ENCODE measurements around the gene PKD1L1.
"Not testable (repeated sequence)": the region's sequence is repeated elsewhere in the genome, so short reads cannot be mapped to it uniquely, and the experiment has no call there.

Gene PKD1L1, protein sequence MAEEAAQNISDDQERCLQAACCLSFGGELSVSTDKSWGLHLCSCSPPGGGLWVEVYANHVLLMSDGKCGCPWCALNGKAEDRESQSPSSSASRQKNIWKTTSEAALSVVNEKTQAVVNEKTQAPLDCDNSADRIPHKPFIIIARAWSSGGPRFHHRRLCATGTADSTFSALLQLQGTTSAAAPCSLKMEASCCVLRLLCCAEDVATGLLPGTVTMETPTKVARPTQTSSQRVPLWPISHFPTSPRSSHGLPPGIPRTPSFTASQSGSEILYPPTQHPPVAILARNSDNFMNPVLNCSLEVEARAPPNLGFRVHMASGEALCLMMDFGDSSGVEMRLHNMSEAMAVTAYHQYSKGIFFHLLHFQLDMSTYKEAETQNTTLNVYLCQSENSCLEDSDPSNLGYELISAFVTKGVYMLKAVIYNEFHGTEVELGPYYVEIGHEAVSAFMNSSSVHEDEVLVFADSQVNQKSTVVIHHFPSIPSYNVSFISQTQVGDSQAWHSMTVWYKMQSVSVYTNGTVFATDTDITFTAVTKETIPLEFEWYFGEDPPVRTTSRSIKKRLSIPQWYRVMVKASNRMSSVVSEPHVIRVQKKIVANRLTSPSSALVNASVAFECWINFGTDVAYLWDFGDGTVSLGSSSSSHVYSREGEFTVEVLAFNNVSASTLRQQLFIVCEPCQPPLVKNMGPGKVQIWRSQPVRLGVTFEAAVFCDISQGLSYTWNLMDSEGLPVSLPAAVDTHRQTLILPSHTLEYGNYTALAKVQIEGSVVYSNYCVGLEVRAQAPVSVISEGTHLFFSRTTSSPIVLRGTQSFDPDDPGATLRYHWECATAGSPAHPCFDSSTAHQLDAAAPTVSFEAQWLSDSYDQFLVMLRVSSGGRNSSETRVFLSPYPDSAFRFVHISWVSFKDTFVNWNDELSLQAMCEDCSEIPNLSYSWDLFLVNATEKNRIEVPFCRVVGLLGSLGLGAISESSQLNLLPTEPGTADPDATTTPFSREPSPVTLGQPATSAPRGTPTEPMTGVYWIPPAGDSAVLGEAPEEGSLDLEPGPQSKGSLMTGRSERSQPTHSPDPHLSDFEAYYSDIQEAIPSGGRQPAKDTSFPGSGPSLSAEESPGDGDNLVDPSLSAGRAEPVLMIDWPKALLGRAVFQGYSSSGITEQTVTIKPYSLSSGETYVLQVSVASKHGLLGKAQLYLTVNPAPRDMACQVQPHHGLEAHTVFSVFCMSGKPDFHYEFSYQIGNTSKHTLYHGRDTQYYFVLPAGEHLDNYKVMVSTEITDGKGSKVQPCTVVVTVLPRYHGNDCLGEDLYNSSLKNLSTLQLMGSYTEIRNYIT (N-terminal part only)

DNA sequence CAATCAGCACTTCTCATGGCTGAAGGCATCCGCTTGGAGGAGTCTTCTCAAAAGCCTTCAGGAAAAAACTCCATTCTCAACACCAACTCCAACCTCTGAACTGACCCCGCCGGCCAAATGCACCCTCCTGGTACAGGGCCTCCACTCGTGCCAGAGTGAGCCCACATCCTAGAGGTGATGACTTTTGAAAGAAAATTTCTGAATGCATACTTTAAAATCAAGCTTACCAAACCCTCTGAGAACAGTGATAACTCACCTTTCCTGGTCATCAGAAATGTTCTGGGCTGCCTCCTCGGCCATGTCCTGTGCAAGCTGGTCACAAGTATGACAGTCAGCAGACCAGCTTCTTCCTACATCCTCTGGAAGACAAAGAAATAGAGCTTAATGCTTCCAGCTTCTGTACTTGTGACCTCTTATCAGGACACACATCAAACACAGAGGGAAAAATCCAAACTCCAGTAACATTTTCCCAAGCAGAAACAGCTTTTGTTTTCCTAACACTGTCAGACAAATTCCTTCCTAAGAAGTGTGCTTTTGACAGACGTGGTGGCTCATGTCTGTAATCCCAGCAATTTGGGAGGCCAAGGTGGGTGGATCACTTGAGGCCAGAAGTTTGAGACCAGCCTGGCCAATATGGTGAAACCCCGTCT, at the start of gene PKD1L1:
PKD1L1 (minus strand) TSS at position 326 of the 650 bp plus-strand sequence; CDS start at position 300, 26 bp downstream.
- no peak for DNase-seq

DNA sequence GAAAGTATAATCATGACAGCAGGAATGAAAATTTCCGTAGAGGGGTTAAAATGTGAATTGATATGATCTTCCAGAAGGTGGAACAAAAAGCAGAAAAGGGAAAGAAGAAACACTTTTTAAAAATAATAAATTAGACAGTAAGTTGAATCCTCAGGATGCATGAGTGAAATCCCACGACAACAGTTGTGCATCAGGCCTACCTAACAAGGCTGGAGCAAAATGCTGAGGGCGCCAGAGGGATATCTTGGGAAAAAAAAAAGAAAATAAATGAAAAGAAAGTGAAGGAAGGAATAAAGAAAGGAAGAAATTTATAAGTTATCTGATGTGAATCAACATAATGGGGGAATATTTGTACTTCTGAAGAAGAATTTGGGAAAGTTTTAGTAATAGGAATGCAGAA, 44.2 kb upstream of the PKD1L1 start:
- no peak for DNase-seq

DNA sequence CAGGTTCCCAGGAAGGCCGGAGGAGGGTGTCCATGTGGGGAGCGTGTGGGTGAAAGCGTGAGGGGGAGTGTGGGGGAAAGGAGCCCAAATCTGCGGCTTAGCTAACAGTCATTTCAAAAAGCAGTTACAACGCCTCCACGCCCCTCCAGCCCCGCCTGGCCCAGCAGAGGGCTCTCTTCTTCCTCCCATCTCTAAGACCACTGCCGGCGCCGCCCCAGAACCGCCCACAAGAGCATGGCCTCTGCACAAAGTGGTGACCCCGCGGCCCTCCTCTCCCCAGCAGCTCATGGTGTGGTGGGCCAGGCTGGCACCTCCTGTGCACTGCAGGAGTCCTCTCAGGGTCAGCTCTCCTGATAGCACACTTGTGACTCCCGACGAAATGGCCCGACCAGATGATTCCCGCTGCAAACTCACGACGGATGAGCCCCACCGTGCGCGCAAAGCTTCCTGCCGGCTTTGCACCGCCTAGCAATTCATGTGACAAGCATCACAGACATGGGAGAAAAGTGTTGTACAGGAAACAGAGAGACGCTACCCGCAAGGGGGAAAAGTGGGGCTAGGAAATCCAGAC, 43.6 kb upstream of the PKD1L1 start:
- peak; percentile 86 for DNase-seq

DNA sequence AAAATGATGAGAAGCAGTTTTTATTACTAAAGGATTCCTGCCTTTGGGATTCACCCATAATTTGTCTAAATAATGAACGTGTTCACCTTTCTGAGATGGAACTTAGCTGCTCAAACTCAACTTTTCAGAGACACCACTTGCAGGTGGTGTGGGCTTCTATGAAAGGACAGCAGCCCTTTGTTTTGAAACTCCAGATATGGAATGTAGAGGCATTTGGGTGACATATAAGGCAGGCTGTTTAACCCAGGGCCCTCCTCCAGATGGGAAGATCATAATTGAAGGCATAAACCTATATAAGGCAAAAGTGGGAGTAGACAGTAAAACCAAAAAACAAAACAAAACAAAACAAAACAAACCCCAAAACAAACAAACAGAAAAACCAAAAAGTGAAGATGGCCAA, 43.0 kb upstream of the PKD1L1 start:
- DNase-seq, result no peak

DNA sequence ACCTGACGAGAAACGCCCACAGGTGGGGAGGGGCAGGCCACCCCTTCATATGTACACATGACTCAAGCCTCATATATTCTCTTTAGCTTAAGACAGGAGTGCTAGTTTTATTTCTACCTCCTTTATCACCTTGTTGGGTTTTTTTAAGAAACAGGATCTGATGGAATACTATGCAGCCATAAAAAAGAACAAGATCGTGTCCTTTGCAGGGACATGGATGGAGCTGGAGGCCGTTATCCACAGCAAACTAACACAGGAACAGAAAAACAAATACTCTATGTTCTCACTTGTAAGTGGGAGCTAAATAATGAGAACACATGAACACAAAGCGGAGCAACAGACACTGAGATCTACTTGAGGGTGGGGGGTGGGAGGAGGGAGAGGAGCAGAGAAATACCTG, 42.3 kb upstream of the PKD1L1 start:
- DNase-seq, result no peak

DNA sequence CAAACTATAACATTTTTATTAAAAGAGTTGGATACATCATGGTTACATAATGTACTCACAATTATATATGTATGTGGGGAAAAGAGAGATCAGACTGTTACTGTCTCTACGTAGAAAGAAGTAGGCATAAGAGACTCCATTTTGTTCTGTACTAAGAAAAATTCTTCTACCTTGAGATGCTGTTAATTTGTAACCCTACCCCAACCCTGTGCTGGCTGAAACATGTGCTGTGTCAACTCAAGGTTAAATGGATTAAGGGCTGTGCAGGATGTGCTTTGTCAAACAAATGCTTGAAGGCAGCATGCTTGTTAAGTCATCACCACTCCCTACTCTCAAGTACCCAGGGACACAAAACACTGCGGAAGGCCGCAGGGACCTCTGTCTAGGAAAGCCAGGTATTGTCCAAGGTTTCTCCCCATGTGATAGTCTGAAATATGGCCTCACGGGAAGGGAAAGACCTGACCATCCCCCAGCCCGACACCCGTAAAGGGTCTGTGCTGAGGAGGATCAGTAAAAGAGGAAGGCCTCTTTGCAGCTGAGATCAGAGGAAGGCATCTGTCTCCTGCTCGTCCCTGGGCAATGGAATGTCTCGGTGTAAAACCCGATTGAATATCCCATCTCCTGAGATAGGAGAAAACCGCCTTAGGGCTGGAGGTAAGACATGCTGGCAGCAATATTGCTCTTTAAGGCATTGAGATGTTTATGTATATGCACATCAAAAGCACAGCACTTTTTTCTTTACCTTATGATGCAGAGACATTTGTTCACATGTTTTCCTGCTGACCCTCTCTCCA, 41.5 kb upstream of the PKD1L1 start:
- DNase-seq, result not testable (repeated sequence)

DNA sequence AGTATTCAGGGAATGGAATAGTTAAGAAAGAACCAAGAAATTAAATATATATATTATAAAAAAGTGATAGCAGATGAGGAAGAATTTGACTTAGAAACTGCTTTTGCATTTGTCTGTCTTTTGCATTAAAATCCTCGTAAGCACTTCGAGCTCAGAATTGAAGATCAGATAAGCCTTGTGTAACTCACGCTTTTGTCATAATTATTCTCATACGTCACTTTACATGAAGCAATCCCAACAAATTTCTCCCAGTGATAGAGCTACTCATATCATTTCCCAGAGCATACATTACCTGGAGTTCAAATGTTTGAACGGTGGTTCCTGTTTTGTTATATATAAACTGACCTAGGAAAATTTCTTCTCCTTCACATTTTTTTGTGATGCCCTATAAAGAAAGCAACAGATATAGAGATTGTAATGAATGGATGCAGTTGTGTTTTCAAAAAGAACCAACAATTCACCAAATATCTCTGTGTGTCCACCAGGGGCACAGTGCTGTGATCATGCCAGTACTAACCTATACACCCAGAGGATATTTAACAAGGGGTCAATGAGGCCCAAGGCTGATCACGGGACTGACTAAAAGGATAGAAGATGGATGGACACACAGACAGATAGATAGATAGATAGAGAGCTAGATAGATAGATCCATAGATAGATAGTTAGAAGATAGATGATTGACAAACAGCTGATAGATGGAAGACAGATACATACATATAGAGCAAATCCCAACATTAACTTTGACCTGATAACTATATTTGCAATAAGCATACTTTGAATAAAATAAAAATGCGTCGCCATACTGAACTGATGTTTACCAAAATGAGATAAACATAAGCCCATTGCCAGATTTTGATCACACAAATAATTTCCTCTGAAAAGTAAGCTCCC, 40.5 kb upstream of the PKD1L1 start:
- DNase-seq, result no peak

DNA sequence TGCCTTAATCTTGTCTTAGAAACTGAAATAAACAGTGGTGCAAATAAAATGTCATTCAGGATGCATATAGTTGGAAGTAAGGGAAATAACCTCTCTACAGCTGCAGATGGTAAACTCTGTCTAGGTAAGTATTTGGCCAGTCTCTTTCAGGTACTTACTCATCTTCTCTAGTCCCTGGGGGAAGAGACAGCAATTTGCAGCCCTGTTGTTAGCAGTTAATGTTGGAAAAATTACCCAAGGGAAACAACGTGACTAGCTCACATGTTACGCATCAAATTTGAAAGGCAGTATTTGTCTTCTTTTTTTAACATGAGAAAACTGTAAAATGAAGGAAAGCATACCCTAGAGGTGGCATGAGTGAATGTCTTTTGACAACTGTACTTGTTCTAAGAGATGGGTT, 34.3 kb upstream of the PKD1L1 start:
- no peak for DNase-seq

DNA sequence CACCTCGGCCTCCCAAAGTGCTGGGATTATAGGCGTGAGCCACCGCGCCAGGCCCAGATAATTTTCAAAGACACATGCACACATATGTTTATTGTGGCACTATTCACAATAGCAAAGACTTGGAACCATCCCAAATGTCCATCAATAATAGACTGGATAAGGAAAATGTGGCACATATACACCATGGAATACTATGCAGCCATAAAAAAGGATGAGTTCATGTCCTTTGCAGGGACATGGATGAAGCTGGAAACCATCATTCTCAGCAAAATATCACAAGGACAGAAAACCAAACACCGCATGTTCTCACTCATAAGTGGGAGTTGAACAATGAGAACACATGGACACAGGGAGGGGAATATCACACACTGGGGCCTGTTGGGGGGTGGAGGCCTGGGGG, 32.4 kb upstream of the PKD1L1 start:
- DNase-seq, result not testable (repeated sequence)

DNA sequence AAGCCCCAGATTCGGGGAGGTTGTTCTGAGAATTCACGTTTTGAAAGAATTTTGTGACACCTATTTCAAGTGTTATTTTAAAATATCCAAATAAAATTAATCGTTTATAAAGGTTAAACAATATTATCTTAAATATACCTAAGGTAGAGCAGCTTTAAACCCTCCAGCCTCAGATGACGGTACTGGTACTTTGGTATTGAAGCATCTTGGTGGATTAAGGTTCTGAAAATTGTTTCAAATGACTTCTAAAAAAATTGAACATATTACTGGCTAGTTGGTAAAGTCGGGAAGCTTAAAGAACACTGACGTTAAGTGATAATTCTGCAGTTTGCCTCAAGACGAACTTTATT, 31.5 kb upstream of the PKD1L1 start:
- no peak for DNase-seq

DNA sequence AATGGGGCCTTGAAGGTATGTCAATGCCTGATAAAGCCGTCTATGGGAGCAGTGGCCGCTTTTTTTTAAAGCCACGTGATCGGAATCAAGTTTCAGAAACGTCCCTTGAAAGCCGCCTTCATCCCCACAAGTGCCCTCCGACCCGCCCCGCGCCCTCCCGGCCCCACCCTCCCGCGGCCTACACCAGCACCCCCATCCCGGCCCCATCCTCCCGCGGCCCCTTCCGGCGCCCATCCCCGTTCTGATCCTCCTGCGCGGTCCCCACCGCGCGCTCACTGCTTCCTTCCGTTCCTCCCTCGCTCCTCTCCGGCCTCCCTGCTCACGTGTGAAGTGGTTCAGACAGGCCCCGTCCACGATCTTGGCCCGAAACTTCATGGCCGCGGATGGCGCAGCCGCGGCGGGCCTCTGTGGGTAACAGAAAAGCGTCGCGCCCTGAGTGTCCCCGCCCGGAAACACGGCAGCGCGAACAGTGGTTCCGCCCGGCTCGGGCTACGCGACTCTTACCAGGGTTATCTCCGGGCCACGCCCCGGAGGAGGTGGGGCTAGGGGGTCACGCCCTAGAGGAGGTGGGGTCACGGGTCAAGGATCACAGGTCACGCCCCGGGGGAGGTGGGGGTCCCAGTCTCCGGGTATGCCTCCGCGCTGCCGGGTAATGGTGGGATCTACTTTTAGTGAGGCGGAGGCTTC, 31.0 kb upstream of the PKD1L1 start, which contains the start of gene HUS1:
HUS1 (minus strand) TSS at position 471 of the 687 bp plus-strand sequence; CDS start at position 375, 96 bp downstream.
- peak; percentile 97 for DNase-seq

DNA sequence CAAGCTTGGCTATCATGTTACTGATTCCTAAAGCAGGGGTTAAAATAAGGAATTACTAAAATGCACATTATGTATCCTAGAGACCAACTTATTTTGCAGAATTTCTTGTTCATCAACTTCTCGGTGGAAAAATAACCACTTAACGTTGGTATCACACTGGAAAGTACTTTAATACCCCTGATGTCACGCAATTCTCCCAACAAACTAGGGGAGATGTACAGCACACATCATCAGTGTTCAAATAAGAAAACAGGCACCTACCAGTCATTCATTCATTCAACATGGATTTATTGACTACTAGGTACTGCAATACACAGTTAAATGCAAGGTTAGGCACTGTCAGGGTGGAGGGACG, 30.5 kb upstream of the PKD1L1 start:
- no peak for DNase-seq

DNA sequence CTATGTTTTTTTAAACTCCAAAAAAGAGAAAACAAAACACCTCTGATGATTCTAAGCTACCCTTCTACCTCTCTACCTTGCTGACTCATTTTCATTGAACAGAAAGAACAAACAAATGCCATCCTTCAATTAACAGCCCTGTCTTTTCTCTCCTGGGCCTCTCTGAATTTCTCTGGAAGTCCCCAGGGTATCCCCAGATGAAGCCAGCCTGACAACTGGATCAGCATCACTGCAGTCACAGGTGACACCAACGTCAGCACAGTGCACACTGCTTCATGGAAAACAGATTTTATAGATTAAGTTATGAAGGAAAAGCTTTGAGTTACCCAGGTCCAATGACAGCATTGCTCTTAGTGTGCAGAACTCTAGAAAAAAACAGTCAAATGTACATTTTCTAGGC, 25.5 kb upstream of the PKD1L1 start:
- no peak for DNase-seq

DNA sequence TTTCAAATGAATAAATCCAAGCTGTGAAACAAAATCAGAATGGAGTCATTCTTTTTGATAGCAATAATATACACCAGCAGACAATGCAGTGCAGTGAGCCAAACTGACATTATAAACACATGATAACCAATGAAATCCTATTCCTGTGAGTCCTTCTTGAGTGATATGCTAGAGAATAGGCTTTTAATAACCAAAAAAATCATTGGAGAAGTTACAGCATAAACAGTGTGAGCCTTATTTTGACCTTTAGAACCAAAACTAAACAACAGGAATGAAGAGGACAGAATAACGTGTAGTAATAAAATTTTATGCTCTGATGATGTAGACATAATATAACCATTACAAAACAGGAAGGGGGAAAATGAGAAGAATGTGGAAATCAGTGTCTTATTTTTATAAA, 22.5 kb upstream of the PKD1L1 start:
- no peak for DNase-seq

DNA sequence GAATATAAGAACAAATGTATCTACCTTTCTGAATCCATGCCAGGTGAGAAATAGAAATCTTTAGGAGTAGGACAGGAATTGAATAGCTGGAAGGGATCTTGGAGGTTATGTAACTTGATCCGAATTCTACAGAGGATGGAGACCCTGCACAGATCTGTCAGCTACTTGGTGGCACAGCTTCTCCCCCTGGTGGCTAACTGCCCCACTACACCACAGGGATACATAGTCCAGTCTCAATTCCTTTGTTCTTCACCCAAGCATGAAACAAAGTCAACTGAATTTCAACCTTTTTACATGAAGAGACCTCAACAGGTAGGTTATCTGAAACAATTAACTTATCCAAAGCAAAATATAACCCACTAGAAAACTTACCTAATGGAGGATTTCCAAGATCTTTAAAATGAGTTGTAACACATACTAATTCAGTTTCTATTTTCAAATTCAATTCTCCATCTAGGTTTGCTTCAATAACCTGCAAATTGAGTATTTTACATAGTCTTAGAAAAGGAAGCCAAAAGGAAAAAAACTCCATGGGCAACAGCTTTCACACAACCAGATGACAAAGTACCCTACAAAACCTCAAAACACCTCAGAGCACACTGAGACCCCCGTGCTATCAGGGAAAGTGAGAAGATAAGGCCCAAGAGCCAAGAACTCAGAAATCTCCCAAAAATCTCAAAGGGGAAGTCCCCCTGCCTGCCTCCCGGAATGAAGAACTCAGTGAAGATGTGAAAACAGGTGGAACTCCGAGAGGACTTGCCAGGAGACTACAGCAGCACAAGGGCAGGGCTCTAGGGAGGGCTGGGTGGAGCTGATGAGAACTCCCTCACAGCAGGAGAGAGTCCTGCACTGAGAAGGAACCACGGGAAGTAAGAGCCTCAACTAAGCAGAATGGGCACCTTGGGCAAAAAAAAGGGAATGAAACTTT, 20.8 kb upstream of the PKD1L1 start:
- peak; percentile 55 for DNase-seq

DNA sequence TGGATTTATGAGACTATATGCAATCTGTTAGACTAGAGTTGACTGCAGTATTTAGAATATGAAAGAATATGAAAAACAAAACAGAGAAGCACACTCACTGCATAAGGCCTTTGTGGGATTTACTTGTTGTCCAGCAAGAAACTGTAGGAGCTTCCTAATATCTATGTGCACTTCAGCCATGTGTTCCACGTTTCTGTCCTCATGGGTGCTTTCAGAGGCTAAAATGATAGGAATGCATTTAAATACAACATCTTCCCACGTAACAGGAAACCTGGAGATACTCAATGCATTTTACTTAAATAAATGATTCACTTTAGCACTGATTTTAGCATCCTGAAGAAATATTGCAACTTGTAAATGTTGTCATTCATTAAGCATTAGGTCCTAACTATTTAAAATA, 19.4 kb upstream of the PKD1L1 start:
- DNase-seq, result no peak

DNA sequence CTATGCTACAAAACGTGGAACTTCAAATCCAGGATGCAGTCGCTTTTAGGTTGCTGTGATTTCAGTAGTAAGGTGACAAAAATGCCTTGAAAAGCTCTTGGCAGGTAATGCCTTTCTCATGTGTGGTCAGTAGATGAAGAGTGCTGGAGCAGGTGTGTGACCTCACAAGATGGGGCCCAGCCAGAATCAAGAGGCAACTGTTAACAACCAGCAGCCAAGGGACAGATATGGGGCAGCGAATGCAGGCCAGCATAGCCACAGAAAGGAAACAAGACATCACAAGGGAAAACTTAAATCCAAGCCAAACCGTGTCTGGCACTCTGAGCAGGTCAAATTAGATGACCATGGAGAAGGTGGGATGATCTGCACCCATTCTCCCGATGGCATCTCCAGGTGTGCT, 18.9 kb upstream of the PKD1L1 start:
- DNase-seq, result no peak

DNA sequence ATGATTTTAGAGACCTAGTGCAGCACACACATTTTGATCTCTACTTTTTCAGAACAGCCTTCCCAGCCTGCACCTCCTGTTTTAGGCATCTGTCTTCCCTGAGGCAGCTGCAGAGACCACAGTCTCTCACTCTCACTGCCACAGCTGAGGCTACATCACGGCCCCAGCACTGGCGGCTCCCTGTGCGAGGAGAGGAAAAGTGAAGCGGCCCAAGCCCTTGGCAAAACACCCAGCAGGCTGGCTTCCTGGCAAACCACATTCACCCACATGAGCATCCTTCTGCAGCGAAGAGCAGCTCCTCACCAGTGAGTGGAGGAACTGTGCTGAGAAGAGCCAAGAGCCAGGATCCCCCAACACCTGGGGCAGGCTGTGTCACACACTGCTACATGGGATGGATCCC, 17.2 kb upstream of the PKD1L1 start:
- no peak for DNase-seq

DNA sequence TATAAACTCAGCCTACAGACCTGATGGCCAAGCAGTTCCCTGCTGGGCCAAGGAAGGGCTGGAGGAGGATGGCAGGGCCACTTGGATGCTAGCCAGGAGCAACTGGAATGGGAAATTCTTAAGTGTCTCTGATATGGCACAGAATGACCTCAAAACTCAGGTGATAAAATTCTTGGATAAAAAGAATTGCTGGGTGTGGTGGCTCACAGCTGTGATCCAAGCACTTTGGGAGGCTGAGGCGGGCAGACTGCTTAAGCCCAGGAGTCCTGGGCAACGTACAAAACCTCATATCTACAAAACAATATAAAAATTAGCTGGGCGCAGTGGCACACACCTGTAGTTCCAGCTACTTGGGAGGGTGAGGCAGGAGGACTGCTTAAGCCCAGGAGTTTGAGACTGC, 14.0 kb upstream of the PKD1L1 start:
- no peak for DNase-seq

Data from CD4-positive, alpha-beta T cell treated with Interleukin-17A for 1 hour (primary cell).